GM12891 (cell line): ENCODE results near the gene KRT84.

ENCODE experiments used
- POLR2A ChIP-seq: IDR thresholded peaks from 2 replicates; pipeline ENCODE4 v1.6.1; 2011; ENCODE audit warnings: low read depth, low read length, control low read depth
- SPI1 ChIP-seq: IDR thresholded peaks from 2 replicates; pipeline ENCODE4 v1.6.1; 2011; ENCODE audit warnings: low read depth, low read length, control low read depth

GRCh38 chr12:52361553-52361952 lies 23.9 kb downstream of the KRT84 start:
- TF ChIP-seq POLR2A (no peak), SPI1 (no peak)
